ENCODE results near the gene NOTCH3.

Gene NOTCH3

GRCh38 chr19:15115080-15115479, 85.7 kb downstream of the NOTCH3 start:
- H3K4me3 ChIP-seq (replicated peaks; ENCODE audit: low read depth, low read length), result no peak overlapping the region
- no peak for TF ChIP-seq CTCF (IDR thresholded peaks at IDR 0.05; ENCODE audit: insufficient read depth, low read length, poor library complexity, severe bottlenecking)
- no peaks in the 10 kb centered on the region for H3K27me3 ChIP-seq (replicated peaks; ENCODE audit: control insufficient read depth, insufficient read depth, low read length)
- DNase-seq (ENCODE audit: extremely low read depth, insufficient read length), result no peak
- peaks cover 19% of the 10 kb centered on the region for H3K36me3 ChIP-seq (ENCODE audit: control insufficient read depth, insufficient read depth, low read length)

- Histone ChIP-seq H3K27me3 (replicated peaks; ENCODE audit: control insufficient read depth, insufficient read depth, low read length) (no peaks in the 10 kb centered on the region), H3K4me3 (replicated peaks; ENCODE audit: low read depth, low read length) (no peak overlapping the region), H3K36me3 (ENCODE audit: control insufficient read depth, insufficient read depth, low read length) (peaks cover 17% of the 10 kb centered on the region)
- DNase-seq (ENCODE audit: extremely low read depth, insufficient read length), result no peak
- TF ChIP-seq CTCF (IDR thresholded peaks at IDR 0.05; ENCODE audit: insufficient read depth, low read length, poor library complexity, severe bottlenecking), result no peak
Observed at GRCh38 chr19:15114153-15114540, 86.6 kb downstream of the NOTCH3 start.

- DNase-seq (ENCODE audit: extremely low read depth, insufficient read length), result no peak
- Histone ChIP-seq H3K36me3 (ENCODE audit: control insufficient read depth, insufficient read depth, low read length) (peaks cover 15% of the 10 kb centered on the region), H3K27me3 (replicated peaks; ENCODE audit: control insufficient read depth, insufficient read depth, low read length) (no peaks in the 10 kb centered on the region; the same call in 1 of the 2 replicates), H3K4me3 (replicated peaks; ENCODE audit: low read depth, low read length) (no peak overlapping the region)
- TF ChIP-seq CTCF (IDR thresholded peaks at IDR 0.05; ENCODE audit: insufficient read depth, low read length, poor library complexity, severe bottlenecking), result no peak
Observed at GRCh38 chr19:15113245-15114152, 87.3 kb downstream of the NOTCH3 start.

GRCh38 chr19:15112385-15112784, 88.4 kb downstream of the NOTCH3 start:
- TF ChIP-seq CTCF (IDR thresholded peaks at IDR 0.05; ENCODE audit: insufficient read depth, low read length, poor library complexity, severe bottlenecking), result peak; percentile 15
- no peak for DNase-seq (ENCODE audit: extremely low read depth, insufficient read length)
- peaks cover 9% of the 10 kb centered on the region for H3K36me3 ChIP-seq (ENCODE audit: control insufficient read depth, insufficient read depth, low read length)
- no peak overlapping the region for H3K4me3 ChIP-seq (replicated peaks; ENCODE audit: low read depth, low read length)
- peaks cover 2% of the 10 kb centered on the region; the same call in 1 of the 2 replicates for H3K27me3 ChIP-seq (replicated peaks; ENCODE audit: control insufficient read depth, insufficient read depth, low read length)

GRCh38 chr19:15111758-15112157, 89.0 kb downstream of the NOTCH3 start:
- no peak for TF ChIP-seq CTCF (IDR thresholded peaks at IDR 0.05; ENCODE audit: insufficient read depth, low read length, poor library complexity, severe bottlenecking)
- no peak for DNase-seq (ENCODE audit: extremely low read depth, insufficient read length)
- H3K36me3 ChIP-seq (ENCODE audit: control insufficient read depth, insufficient read depth, low read length), result peaks cover 4% of the 10 kb centered on the region
- H3K4me3 ChIP-seq (replicated peaks; ENCODE audit: low read depth, low read length), result no peak overlapping the region
- H3K27me3 ChIP-seq (replicated peaks; ENCODE audit: control insufficient read depth, insufficient read depth, low read length), result peaks cover 2% of the 10 kb centered on the region; the same call in 1 of the 2 replicates

Data from GM06990 (cell line).